Thoracic aorta (tissue), 2 donors: ENCODE results near the gene TMEM269. TPM values are rescaled to one million over a fixed set of nuclear protein-coding genes. Genes with fewer than 3 reads are reported as not detected.

Source experiments
- ATAC-seq: fragments of 150-250 bp; one replicate; pipeline ENCODE4 v1.8.0; 2017; ENCODE audit warnings: low read depth; ENCODE audit not compliant: insufficient number of reproducible peaks, low FRiP score
- DNase-seq: peaks from one replicate; pipeline ENCODE4 v3.0.0-alpha.2; 2020; ENCODE audit warnings: low spot score
- H3K27ac ChIP-seq, 2 donors: fragments of 200-600 bp; sonication (generic); 1 replicate in 1 of 2; 2 replicates in 1 of 2; pipeline ENCODE4 v1.5.1; 2016; ENCODE audit warnings: mild to moderate bottlenecking in 2 of 2, moderate library complexity in 2 of 2
- H3K27me3 ChIP-seq: fragments of 200-600 bp; sonication (generic); replicated peaks from 2 replicates; pipeline ENCODE4 v1.6.0; 2016; ENCODE audit warnings: mild to moderate bottlenecking; ENCODE audit not compliant: insufficient read depth
- H3K36me3 ChIP-seq: fragments of 200-600 bp; sonication (generic); one replicate; pipeline ENCODE4 v1.5.1; 2016
- H3K4me1 ChIP-seq, 2 donors: fragments of 200-600 bp; sonication (generic); 1 replicate in 1 of 2; 2 replicates in 1 of 2; pipeline versions ENCODE4 v1.5.1 to v1.6.0; 2016; ENCODE audit warnings: low read depth in 2 of 2, mild to moderate bottlenecking in 1 of 2; ENCODE audit not compliant: control insufficient read depth in 1 of 2
- H3K4me3 ChIP-seq: fragments of 200-600 bp; sonication (generic); 2 replicates; pipeline ENCODE4 v1.5.1; 2016; ENCODE audit warnings: mild to moderate bottlenecking
- H3K9me3 ChIP-seq: fragments of 200-600 bp; sonication (generic); 2 replicates; pipeline ENCODE4 v1.5.1; 2016
- total RNA-seq, 2 donors: library from RNA; depleted of rRNA; stranded (reverse); fragments of >200 nt; gene quantifications; one replicate each; pipeline versions ENCODE4 v1.1.0 to v1.2.3, GENCODE V29; 2016
- TF ChIP-seq, protein P1 (sequence below): fragments of 200-600 bp; sonication (generic); IDR thresholded peaks from one replicate; pipeline ENCODE4 v1.5.1; 2019; ENCODE audit warnings: antibody characterized with exemption

TMEM269 gene
- total RNA-seq, 2 donors from 2014 or later = 0.27 to 0.35 TPM

DNA sequence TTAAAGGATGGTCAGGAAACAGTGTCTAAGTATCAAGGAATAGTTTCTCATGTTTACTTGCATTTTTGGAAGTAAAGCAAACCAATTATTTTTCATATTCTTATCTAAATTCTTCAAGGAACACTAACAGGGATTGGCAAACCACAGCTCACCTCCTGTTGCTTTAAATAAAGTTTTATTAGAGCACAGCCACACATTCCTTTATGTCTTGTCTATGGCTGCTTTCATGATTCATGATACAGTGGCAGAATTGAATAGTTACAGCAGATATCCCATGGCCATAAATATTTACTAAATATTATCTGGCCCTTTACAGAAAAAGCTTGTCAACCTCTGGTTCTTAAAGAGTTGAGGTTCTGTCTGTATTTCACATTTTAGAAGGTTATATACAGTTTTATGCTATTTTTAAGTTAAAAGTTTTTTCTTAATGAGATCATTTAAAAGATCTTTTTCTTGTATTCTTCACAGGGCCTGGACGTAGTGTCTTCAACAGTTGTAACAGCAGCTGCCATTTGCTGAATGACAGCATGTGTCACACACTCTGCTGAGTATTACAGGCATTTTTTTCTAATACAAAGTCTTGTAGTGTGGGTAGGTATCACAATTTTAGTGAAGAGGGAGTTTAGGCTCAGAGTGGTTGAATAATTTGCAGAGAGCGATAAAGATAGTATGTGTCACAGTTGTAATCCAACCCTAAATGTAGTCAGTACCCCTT is 64.2 kb downstream of the TMEM269 start:
- TF ChIP-seq, protein P1, sequence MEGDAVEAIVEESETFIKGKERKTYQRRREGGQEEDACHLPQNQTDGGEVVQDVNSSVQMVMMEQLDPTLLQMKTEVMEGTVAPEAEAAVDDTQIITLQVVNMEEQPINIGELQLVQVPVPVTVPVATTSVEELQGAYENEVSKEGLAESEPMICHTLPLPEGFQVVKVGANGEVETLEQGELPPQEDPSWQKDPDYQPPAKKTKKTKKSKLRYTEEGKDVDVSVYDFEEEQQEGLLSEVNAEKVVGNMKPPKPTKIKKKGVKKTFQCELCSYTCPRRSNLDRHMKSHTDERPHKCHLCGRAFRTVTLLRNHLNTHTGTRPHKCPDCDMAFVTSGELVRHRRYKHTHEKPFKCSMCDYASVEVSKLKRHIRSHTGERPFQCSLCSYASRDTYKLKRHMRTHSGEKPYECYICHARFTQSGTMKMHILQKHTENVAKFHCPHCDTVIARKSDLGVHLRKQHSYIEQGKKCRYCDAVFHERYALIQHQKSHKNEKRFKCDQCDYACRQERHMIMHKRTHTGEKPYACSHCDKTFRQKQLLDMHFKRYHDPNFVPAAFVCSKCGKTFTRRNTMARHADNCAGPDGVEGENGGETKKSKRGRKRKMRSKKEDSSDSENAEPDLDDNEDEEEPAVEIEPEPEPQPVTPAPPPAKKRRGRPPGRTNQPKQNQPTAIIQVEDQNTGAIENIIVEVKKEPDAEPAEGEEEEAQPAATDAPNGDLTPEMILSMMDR = no peak
- Histone ChIP-seq H3K27me3 (no peaks in the 10 kb centered on the region), H3K4me3 (no peak overlapping the region), H3K36me3 (peaks cover 17% of the 10 kb centered on the region), H3K27ac (no peak overlapping the region), H3K4me1 (peaks cover 7 to 11% of the 10 kb centered on the region in 2 donors), H3K9me3 (no peaks in the 10 kb centered on the region)
- DNase-seq (no peak), ATAC-seq (no peak)

DNA sequence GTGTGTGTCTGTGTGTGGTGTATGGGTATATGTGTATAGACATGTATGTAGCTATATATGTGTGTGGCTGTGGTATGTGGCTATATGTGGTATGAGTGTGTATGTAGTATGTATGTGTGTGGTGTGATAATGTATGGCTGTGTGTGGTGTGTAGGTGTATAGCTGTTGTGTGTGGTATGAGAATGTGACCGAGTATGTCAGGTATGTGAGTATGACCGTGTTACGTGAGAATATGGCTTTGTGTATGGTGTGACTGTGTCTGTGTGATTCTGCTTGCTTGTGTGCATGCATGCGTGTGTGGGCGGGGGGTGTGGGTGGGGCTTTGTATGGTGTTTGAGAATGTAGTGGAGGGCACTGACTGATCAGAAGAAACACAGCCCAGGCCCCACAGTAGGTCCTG is 65.2 kb downstream of the TMEM269 start:
- no peak for ATAC-seq
- no peak for DNase-seq
- TF ChIP-seq, protein P1 = no peak
- no peaks in the 10 kb centered on the region for H3K27me3 ChIP-seq
- no peak overlapping the region for H3K27ac ChIP-seq
- H3K4me1 ChIP-seq = peaks cover 7 to 11% of the 10 kb centered on the region in 2 donors
- no peaks in the 10 kb centered on the region for H3K9me3 ChIP-seq
- H3K4me3 ChIP-seq = no peak overlapping the region
- H3K36me3 ChIP-seq = peaks cover 17% of the 10 kb centered on the region

Other genes starting within 250 kb of the TMEM269 start
- 10 to 100 TPM; 12.0 to 38.0 TPM for gene PPIH, start 126.6 kb upstream of the TMEM269 start, total RNA-seq
- 100 to 1,000 TPM; 301 to 392 TPM for gene YBX1, start 102.6 kb upstream of the TMEM269 start, total RNA-seq
- gene CLDN19, start 44.8 kb upstream of the TMEM269 start, total RNA-seq = under 1 TPM; 0.14 to 0.49 TPM
- gene P3H1, start 18.0 kb upstream of the TMEM269 start, total RNA-seq = 10 to 100 TPM; 42.9 to 47.6 TPM
- gene C1orf50, start 17.7 kb upstream of the TMEM269 start, total RNA-seq = 1 to 10 TPM; 4.1 to 4.3 TPM
- 10 to 100 TPM in 1 of 2 donors, 1 to 10 TPM in 1; 7.0 to 18.0 TPM for gene ERMAP, start 32.1 kb downstream of the TMEM269 start, total RNA-seq
- 10 to 100 TPM; 10.2 to 20.9 TPM for gene SVBP, start 32.4 kb downstream of the TMEM269 start, total RNA-seq
- 10 to 100 TPM in 1 of 2 donors, 1 to 10 TPM in 1; 4.4 to 19.8 TPM for gene ZNF691, start 61.6 kb downstream of the TMEM269 start, total RNA-seq
- 100 to 1,000 TPM; 119 to 147 TPM for gene SLC2A1, start 173.9 kb downstream of the TMEM269 start, total RNA-seq